Lower leg skin (tissue), 4 donors: ENCODE results near the gene METTL15. TPM values are rescaled to one million over a fixed set of nuclear protein-coding genes. Genes with fewer than 3 reads are reported as not detected.
"Not testable (repeated sequence)": the region's sequence is repeated elsewhere in the genome, so short reads cannot be mapped to it uniquely, and the experiment has no call there.

Source experiments
- DNase-seq, 2 donors: peaks; one replicate each; pipeline ENCODE4 v3.0.0-alpha.2; 2019; ENCODE audit warnings: low spot score in 2 of 2
- H3K4me3 ChIP-seq: fragments of 200-600 bp; sonication (generic); 2 replicates; pipeline ENCODE4 v1.5.1; 2017; ENCODE audit warnings: mild to moderate bottlenecking, low read depth; ENCODE audit not compliant: poor library complexity, severe bottlenecking
- CTCF ChIP-seq, 3 donors: fragments of 450-650 bp; IDR thresholded peaks; one replicate each; pipeline ENCODE4 v1.5.1; 2016; ENCODE audit warnings: antibody characterized with exemption in 3 of 3, mild to moderate bottlenecking in 3 of 3, moderate library complexity in 2 of 3
- POLR2A ChIP-seq, 2 donors: fragments of 450-650 bp; IDR thresholded peaks; one replicate each; pipeline ENCODE4 v1.6.1; 2016 to 2017; ENCODE audit warnings: antibody characterized with exemption in 2 of 2, mild to moderate bottlenecking in 1 of 2, moderate library complexity in 1 of 2
- WGBS, 2 donors: methylation state at CpG; one replicate each; pipeline ENCODE4 v1.1.5; 2018; 5-methylcytosine and 5-hydroxymethylcytosine counted together
- intact Hi-C: fragments of 100-400 bp; cut with DNase I; formaldehyde crosslinking; loops from one replicate; pipeline ENCODE4 v1.15.0; 2023; ENCODE audit warnings: low total_unique reads
- total RNA-seq, 4 donors: library from RNA; depleted of rRNA; stranded (reverse); fragments of >200 nt; gene quantifications; one replicate each; pipeline ENCODE4 v1.1.0, GENCODE V29; 2016

Gene METTL15
- total RNA-seq, 4 donors from 2014 or later: 5.4 to 12.9 (median 8.5) TPM

- TF ChIP-seq POLR2A (IDR thresholded peaks at IDR 0.05): no peak
- TF ChIP-seq CTCF (IDR thresholded peaks at IDR 0.05): no peak
- no peak overlapping the region for H3K4me3 ChIP-seq
- intact Hi-C loops: no loop called here
- 97 to 98% methylated on average over 4 of the region's 4 CpGs for WGBS, 2 donors
- DNase-seq: no peak
Observed at GRCh38 chr11:28114116-28114515, 5.9 kb downstream of the METTL15 start.

- intact Hi-C loops: loop anchor here (5.0 kb wide), 1 partner anchor 802 kb away; no protein-coding TSS in a partner anchor
Observed at GRCh38 chr11:28114731-28115130, 6.5 kb downstream of the METTL15 start.

GRCh38 chr11:28117712-28118111 is 9.5 kb downstream of the METTL15 start:
- no peak for DNase-seq
- intact Hi-C loops: loop anchor here (5.0 kb wide), 1 partner anchor 805 kb away; no protein-coding TSS in a partner anchor
- no peak overlapping the region for H3K4me3 ChIP-seq
- no peak for TF ChIP-seq POLR2A (IDR thresholded peaks at IDR 0.05)
- TF ChIP-seq CTCF (IDR thresholded peaks at IDR 0.05): no peak
- 95 to 98% methylated on average over 4 of the region's 4 CpGs for WGBS, 2 donors

More at GRCh38 chr11:28114731-28115130, 6.5 kb downstream of the METTL15 start:
- DNase-seq: no peak
- WGBS, 2 donors: 84 to 95% methylated on average over 1 of the region's 1 CpG
- TF ChIP-seq CTCF (IDR thresholded peaks at IDR 0.05) (no peak), POLR2A (IDR thresholded peaks at IDR 0.05) (no peak)
- H3K4me3 ChIP-seq: no peak overlapping the region

GRCh38 chr11:28123151-28123581 is 15.0 kb downstream of the METTL15 start:
- intact Hi-C loops: no loop called here
- WGBS, 2 donors: 86 to 95% methylated on average over 3 of the region's 3 CpGs
- DNase-seq: no peak
- no peak overlapping the region for H3K4me3 ChIP-seq
- TF ChIP-seq POLR2A (IDR thresholded peaks at IDR 0.05) (no peak), CTCF (IDR thresholded peaks at IDR 0.05) (no peak)

- WGBS, 2 donors: 0 to 58% methylated on average over 1 of the region's 1 CpG
- no peak overlapping the region for H3K4me3 ChIP-seq
- no peak for DNase-seq
- TF ChIP-seq POLR2A (IDR thresholded peaks at IDR 0.05) (no peak), CTCF (IDR thresholded peaks at IDR 0.05) (no peak)
- intact Hi-C loops: no loop called here
Observed at GRCh38 chr11:28132548-28132947, 24.4 kb downstream of the METTL15 start.

- TF ChIP-seq POLR2A (IDR thresholded peaks at IDR 0.05): no peak
- no peak for TF ChIP-seq CTCF (IDR thresholded peaks at IDR 0.05)
- no peak for DNase-seq
- intact Hi-C loops: no loop called here
- H3K4me3 ChIP-seq: no peak overlapping the region
- 91 to 97% methylated on average over 3 of the region's 3 CpGs for WGBS, 2 donors
Observed at GRCh38 chr11:28133146-28133545, 25.0 kb downstream of the METTL15 start.

- DNase-seq, intact Hi-C loops, H3K4me3 ChIP-seq: not testable (repeated sequence)
- WGBS, 2 donors: 95 to 98% methylated on average over 4 of the region's 4 CpGs
Observed at GRCh38 chr11:28136157-28136556, 28.0 kb downstream of the METTL15 start.
